OCI-LY7 (cell line): ENCODE results near the gene ZIM2. TPM values are rescaled to one million over a fixed set of nuclear protein-coding genes. Genes with fewer than 3 reads are reported as not detected.

Experiments used
- BruUV-seq: library from RNA; stranded (reverse); fragments of 400-500 nt; replicated peaks from 2 replicates; lab custom pipeline; 2021; lab: Mats Ljungman, UMichigan
- CTCF ChIA-PET: fragments of 300-600 bp; sonication (Branson Sonifier 250); formaldehyde crosslinking; loops from one replicate; lab custom pipeline; 2022; ENCODE audit warnings: antibody characterized with exemption; ENCODE audit not compliant: unreplicated experiment; lab: Charles Lee
- POLR2A ChIA-PET: fragments of 300-600 bp; sonication (Branson Sonifier 250); formaldehyde crosslinking; loops from one replicate; lab custom pipeline; 2022; ENCODE audit warnings: antibody characterized with exemption; lab: Charles Lee
- DNase-seq: peaks from one replicate; pipeline ENCODE4 v3.0.0-alpha.2; 2015; ENCODE audit warnings: low spot score
- H2AFZ ChIP-seq: fragments of 200-600 bp; sonication (generic), shearing (Covaris generic); 2 replicates; pipeline ENCODE4 v1.6.1; 2014; ENCODE audit warnings: mild to moderate bottlenecking, antibody characterized with exemption, low read length, moderate library complexity
- H3K27ac ChIP-seq: fragments of 200-600 bp; sonication (generic); 2 replicates; pipeline ENCODE4 v1.5.1; 2014; ENCODE audit warnings: mixed run types, low read depth, mild to moderate bottlenecking, moderate library complexity, low read length, inconsistent platforms; ENCODE audit not compliant: poor library complexity, severe bottlenecking
- H3K36me3 ChIP-seq: fragments of 200-600 bp; sonication (generic); 2 replicates; pipeline ENCODE4 v1.6.1; 2014; ENCODE audit warnings: mild to moderate bottlenecking, antibody characterized with exemption, low read length, moderate library complexity, mixed read lengths; ENCODE audit not compliant: insufficient read depth
- H3K4me1 ChIP-seq: fragments of 200-600 bp; sonication (generic); 2 replicates; pipeline ENCODE4 v1.5.1; 2014; ENCODE audit warnings: mild to moderate bottlenecking, low read length; ENCODE audit not compliant: insufficient read depth, poor library complexity, severe bottlenecking
- H3K4me2 ChIP-seq: fragments of 200-600 bp; sonication (generic); 2 replicates; pipeline ENCODE4 v1.6.1; 2014; ENCODE audit warnings: mild to moderate bottlenecking, low read length
- H3K4me3 ChIP-seq: fragments of 200-600 bp; sonication (generic); 2 replicates; pipeline ENCODE4 v1.5.1; 2014; ENCODE audit warnings: mild to moderate bottlenecking, low read depth, low read length; ENCODE audit not compliant: poor library complexity, severe bottlenecking
- H3K79me2 ChIP-seq: fragments of 200-600 bp; sonication (generic); 2 replicates; pipeline ENCODE4 v1.6.1; 2016; ENCODE audit warnings: low read depth, mild to moderate bottlenecking, low read length, moderate library complexity, mixed read lengths; ENCODE audit not compliant: insufficient read depth
- H3K9me2 ChIP-seq: fragments of 200-600 bp; sonication (generic); 2 replicates; pipeline ENCODE4 v1.6.1; 2016; ENCODE audit warnings: mild to moderate bottlenecking, low read length, mixed read lengths; ENCODE audit not compliant: insufficient read depth
- H3K9me3 ChIP-seq: fragments of 200-600 bp; sonication (generic); 2 replicates; pipeline ENCODE4 v1.6.1; 2014; ENCODE audit warnings: mild to moderate bottlenecking, mixed run types, low read length, mixed read lengths
- H4K20me1 ChIP-seq: fragments of 200-600 bp; sonication (generic); 2 replicates; pipeline ENCODE4 v1.6.1; 2014; ENCODE audit warnings: mild to moderate bottlenecking, antibody characterized with exemption, low read length, moderate library complexity, mixed read lengths; ENCODE audit not compliant: insufficient read depth
- CTCF ChIP-seq: fragments of 200-600 bp; sonication (generic); conservative IDR thresholded peaks from 2 replicates; pipeline ENCODE4 v1.5.1; 2014; ENCODE audit warnings: mild to moderate bottlenecking, antibody characterized with exemption, low read length, moderate library complexity, mixed read lengths
- EZH2phosphoT487 ChIP-seq: fragments of 200-600 bp; sonication (generic); IDR thresholded peaks from 2 replicates; pipeline ENCODE4 v1.6.1; 2018; ENCODE audit warnings: low read depth, borderline replicate concordance, mild to moderate bottlenecking, mixed run types, antibody characterized with exemption, low read length, moderate library complexity, mixed read lengths
- intact Hi-C: fragments of 100-400 bp; cut with micrococcal nuclease; formaldehyde crosslinking; loops from one replicate; pipeline ENCODE4 v1.10.0; 2022; ENCODE audit not compliant: unreplicated experiment
- total RNA-seq, 2 experiments: library from RNA; depleted of rRNA in 1 of 2; stranded (reverse); fragments of >200 nt in 1 of 2; shearing (Covaris generic) in 1 of 2; gene quantifications; 2 replicates each; pipeline ENCODE4 v1.2.3, GENCODE V29; 2014 to 2022

ZIM2 gene
- total RNA-seq, 2 experiments from 2014 or later, result not detected

- no peak for DNase-seq
- H2AFZ ChIP-seq, result no peak overlapping the region
- CTCF ChIA-PET, result no interaction called here
- TF ChIP-seq CTCF (no peak), EZH2phosphoT487 (no peak)
- no peaks in the 10 kb centered on the region for H3K4me1 ChIP-seq
- POLR2A ChIA-PET, result interaction anchor here (0.5 kb wide), 1 partner anchor 563 kb away, joined by 3 read pairs; no protein-coding TSS in a partner anchor
- H3K36me3 ChIP-seq, result no peaks in the 10 kb centered on the region
- no TSS peak for BruUV-seq
- intact Hi-C loops, result no loop called here
- no peak overlapping the region for H3K4me3 ChIP-seq
- no peaks in the 10 kb centered on the region for H3K9me2 ChIP-seq
- no peaks in the 10 kb centered on the region for H3K9me3 ChIP-seq
- H3K27ac ChIP-seq, result no peak overlapping the region
- no peak overlapping the region for H3K4me2 ChIP-seq
- no peaks in the 10 kb centered on the region for H3K79me2 ChIP-seq
- no peaks in the 10 kb centered on the region for H4K20me1 ChIP-seq
Measured at GRCh38 chr19:56829596-56829995, 10.9 kb downstream of the ZIM2 start.

GRCh38 chr19:56827708-56828107 lies 12.8 kb downstream of the ZIM2 start:
- BruUV-seq, result no TSS peak
- Histone ChIP-seq H3K27ac (no peak overlapping the region), H4K20me1 (no peaks in the 10 kb centered on the region), H3K9me3 (no peaks in the 10 kb centered on the region), H3K4me3 (no peak overlapping the region), H3K36me3 (no peaks in the 10 kb centered on the region), H3K79me2 (no peaks in the 10 kb centered on the region), H3K4me1 (no peaks in the 10 kb centered on the region), H2AFZ (no peak overlapping the region), H3K9me2 (no peaks in the 10 kb centered on the region), H3K4me2 (no peak overlapping the region)
- CTCF ChIA-PET, result no interaction called here
- TF ChIP-seq EZH2phosphoT487 (no peak), CTCF (no peak)
- POLR2A ChIA-PET, result no interaction called here
- intact Hi-C loops, result no loop called here
- no peak for DNase-seq

- no peak for DNase-seq
- ChIA-PET CTCF (no interaction called here), POLR2A (no interaction called here)
- H3K79me2 ChIP-seq, result no peaks in the 10 kb centered on the region
- no peak overlapping the region for H3K4me3 ChIP-seq
- H3K4me2 ChIP-seq, result no peak overlapping the region
- H3K27ac ChIP-seq, result no peak overlapping the region
- H3K4me1 ChIP-seq, result no peaks in the 10 kb centered on the region
- H3K9me2 ChIP-seq, result no peaks in the 10 kb centered on the region
- no peaks in the 10 kb centered on the region for H3K36me3 ChIP-seq
- intact Hi-C loops, result no loop called here
- BruUV-seq, result no TSS peak
- no peak overlapping the region for H2AFZ ChIP-seq
- H4K20me1 ChIP-seq, result no peaks in the 10 kb centered on the region
- TF ChIP-seq EZH2phosphoT487, result no peak
- TF ChIP-seq CTCF, result no peak
- H3K9me3 ChIP-seq, result no peaks in the 10 kb centered on the region
Measured at GRCh38 chr19:56823956-56824355, 16.6 kb downstream of the ZIM2 start.
